ENCODE measurements around the gene ATG9B.

DNA sequence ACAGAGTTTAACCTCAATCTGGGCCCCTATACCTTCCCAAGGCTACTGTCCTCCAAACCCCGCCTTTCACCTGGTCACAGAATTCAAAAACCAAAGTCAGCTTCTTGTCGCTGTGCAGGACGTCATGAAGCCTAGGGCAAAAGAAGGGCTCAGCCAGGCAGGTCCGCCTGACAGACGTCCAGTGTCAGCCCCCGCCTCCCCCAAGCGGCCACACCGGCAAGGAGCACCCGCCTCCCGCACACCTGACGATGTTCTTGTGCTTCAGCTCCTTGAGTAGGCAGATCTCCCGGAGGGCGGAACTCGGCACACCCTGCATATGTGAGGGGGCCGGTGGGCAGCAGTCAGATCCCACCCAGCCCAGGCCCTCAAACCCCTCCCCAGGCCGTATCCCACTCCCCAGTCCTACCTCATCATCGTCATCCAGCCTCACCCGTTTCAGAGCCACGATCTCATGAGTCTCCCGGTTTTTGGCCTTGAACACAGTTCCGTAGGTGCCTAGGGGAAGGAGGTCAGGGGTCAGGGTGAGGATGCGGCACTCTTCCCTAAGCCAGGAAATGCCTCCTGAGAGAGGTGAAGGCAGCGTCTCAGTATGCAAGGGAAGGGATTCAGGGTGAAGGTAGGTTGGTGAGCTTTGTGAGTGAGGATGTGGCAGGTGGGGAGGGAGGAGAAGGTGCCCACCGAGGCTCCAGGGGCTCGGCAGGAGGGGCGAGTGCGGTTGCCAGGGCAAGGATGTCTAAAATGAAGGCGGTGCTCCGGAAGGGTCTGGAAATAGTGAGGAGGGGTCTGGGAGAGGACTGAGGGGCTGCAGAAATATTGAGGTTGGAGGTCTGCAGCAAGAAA lies 32.6 kb upstream of the ATG9B start:
- TF ChIP-seq, protein P1, sequence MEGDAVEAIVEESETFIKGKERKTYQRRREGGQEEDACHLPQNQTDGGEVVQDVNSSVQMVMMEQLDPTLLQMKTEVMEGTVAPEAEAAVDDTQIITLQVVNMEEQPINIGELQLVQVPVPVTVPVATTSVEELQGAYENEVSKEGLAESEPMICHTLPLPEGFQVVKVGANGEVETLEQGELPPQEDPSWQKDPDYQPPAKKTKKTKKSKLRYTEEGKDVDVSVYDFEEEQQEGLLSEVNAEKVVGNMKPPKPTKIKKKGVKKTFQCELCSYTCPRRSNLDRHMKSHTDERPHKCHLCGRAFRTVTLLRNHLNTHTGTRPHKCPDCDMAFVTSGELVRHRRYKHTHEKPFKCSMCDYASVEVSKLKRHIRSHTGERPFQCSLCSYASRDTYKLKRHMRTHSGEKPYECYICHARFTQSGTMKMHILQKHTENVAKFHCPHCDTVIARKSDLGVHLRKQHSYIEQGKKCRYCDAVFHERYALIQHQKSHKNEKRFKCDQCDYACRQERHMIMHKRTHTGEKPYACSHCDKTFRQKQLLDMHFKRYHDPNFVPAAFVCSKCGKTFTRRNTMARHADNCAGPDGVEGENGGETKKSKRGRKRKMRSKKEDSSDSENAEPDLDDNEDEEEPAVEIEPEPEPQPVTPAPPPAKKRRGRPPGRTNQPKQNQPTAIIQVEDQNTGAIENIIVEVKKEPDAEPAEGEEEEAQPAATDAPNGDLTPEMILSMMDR (IDR thresholded peaks at IDR 0.05), result no peak
- no peak for TF ChIP-seq POLR2A (IDR thresholded peaks at IDR 0.05)
